ENCODE data around the gene JAZF1. TPM values are rescaled to one million over a fixed set of nuclear protein-coding genes. Genes with fewer than 3 reads are reported as not detected.
A peak's percentile ranks its signal among the peaks of the same experiment; 100 is the strongest.

JAZF1 gene
- total RNA-seq, 1 donor from 2014 or later = 33.8 TPM

- Mint-ChIP-seq H3K27ac (ENCODE audit: unreplicated experiment) (peak overlapping the region; percentile 65), H3K9me3 (ENCODE audit: low read depth) (no peaks in the 10 kb centered on the region), H3K36me3 (ENCODE audit: low read depth) (no peaks in the 10 kb centered on the region), H3K27me3 (ENCODE audit: low read depth) (no peaks in the 10 kb centered on the region), H3K4me1 (ENCODE audit: low read depth) (peaks cover 66% of the 10 kb centered on the region), H3K4me3 (ENCODE audit: unreplicated experiment) (no peak overlapping the region)
- TF ChIP-seq, protein P1, sequence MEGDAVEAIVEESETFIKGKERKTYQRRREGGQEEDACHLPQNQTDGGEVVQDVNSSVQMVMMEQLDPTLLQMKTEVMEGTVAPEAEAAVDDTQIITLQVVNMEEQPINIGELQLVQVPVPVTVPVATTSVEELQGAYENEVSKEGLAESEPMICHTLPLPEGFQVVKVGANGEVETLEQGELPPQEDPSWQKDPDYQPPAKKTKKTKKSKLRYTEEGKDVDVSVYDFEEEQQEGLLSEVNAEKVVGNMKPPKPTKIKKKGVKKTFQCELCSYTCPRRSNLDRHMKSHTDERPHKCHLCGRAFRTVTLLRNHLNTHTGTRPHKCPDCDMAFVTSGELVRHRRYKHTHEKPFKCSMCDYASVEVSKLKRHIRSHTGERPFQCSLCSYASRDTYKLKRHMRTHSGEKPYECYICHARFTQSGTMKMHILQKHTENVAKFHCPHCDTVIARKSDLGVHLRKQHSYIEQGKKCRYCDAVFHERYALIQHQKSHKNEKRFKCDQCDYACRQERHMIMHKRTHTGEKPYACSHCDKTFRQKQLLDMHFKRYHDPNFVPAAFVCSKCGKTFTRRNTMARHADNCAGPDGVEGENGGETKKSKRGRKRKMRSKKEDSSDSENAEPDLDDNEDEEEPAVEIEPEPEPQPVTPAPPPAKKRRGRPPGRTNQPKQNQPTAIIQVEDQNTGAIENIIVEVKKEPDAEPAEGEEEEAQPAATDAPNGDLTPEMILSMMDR (IDR thresholded peaks at IDR 0.05) = no peak
- DNase-seq (ENCODE audit: low spot score) = no peak
Observed at GRCh38 chr7:28106321-28106829, 74.2 kb downstream of the JAZF1 start.

GRCh38 chr7:28105234-28105633, 75.4 kb downstream of the JAZF1 start:
- no peaks in the 10 kb centered on the region for H3K9me3 Mint-ChIP-seq (ENCODE audit: low read depth)
- no peaks in the 10 kb centered on the region for H3K27me3 Mint-ChIP-seq (ENCODE audit: low read depth)
- no peak overlapping the region for H3K27ac Mint-ChIP-seq (ENCODE audit: unreplicated experiment)
- H3K4me3 Mint-ChIP-seq (ENCODE audit: unreplicated experiment) = no peak overlapping the region
- TF ChIP-seq, protein P1 (IDR thresholded peaks at IDR 0.05) = no peak
- peaks cover 66% of the 10 kb centered on the region for H3K4me1 Mint-ChIP-seq (ENCODE audit: low read depth)
- no peaks in the 10 kb centered on the region for H3K36me3 Mint-ChIP-seq (ENCODE audit: low read depth)
- no peak for DNase-seq (ENCODE audit: low spot score)

DNA sequence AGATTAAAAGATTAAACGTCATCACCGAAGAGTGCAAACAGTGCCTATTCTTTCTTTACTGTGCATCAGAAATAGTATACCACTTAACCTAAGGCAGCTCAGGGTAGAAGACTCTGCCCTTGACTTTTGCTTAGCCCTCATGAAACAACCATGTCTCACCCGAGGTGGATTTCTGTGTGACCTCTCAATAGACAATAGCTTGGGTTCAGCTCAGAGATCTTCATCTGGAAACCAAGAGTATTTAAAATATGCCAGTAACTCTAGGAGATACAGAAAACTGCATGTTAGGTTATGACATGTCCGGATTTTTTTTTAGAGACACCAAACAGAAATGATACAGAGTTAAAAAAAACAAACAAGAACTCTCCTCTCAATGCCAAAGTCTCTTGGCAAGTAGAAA, 75.8 kb downstream of the JAZF1 start:
- no peaks in the 10 kb centered on the region for H3K36me3 Mint-ChIP-seq (ENCODE audit: low read depth)
- H3K9me3 Mint-ChIP-seq (ENCODE audit: low read depth) = no peaks in the 10 kb centered on the region
- DNase-seq (ENCODE audit: low spot score) = no peak
- H3K27me3 Mint-ChIP-seq (ENCODE audit: low read depth) = no peaks in the 10 kb centered on the region
- TF ChIP-seq, protein P1 (IDR thresholded peaks at IDR 0.05) = no peak
- no peak overlapping the region for H3K27ac Mint-ChIP-seq (ENCODE audit: unreplicated experiment)
- H3K4me1 Mint-ChIP-seq (ENCODE audit: low read depth) = peaks cover 66% of the 10 kb centered on the region
- H3K4me3 Mint-ChIP-seq (ENCODE audit: unreplicated experiment) = no peak overlapping the region

- H3K9me3 Mint-ChIP-seq (ENCODE audit: low read depth) = no peaks in the 10 kb centered on the region
- H3K27ac Mint-ChIP-seq (ENCODE audit: unreplicated experiment) = no peak overlapping the region
- TF ChIP-seq, protein P1 (IDR thresholded peaks at IDR 0.05) = no peak
- DNase-seq (ENCODE audit: low spot score) = no peak
- no peak overlapping the region for H3K4me3 Mint-ChIP-seq (ENCODE audit: unreplicated experiment)
- no peaks in the 10 kb centered on the region for H3K27me3 Mint-ChIP-seq (ENCODE audit: low read depth)
- no peaks in the 10 kb centered on the region for H3K36me3 Mint-ChIP-seq (ENCODE audit: low read depth)
- peaks cover 66% of the 10 kb centered on the region for H3K4me1 Mint-ChIP-seq (ENCODE audit: low read depth)
Observed at GRCh38 chr7:28104041-28104541, 76.5 kb downstream of the JAZF1 start.

DNA sequence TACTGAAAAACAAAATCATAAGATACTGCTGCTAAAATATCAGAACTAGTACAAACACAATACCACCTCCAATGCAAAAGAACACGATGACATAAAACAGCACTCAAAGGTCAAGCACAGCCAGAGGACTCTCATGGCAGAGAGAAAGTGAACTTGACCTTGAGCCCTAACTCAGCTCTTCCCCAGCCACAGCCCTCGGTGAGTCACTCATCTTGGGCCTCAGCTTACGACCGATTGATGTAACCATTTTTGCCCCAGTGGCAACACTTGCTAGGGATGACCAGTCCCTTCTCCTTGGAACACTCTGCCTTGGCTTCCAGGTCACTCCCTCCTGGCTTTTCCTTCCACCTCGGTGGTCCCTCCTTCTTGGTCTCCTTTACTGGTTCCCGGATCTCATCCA, 77.8 kb downstream of the JAZF1 start:
- Mint-ChIP-seq H3K36me3 (ENCODE audit: low read depth) (no peaks in the 10 kb centered on the region), H3K4me1 (ENCODE audit: low read depth) (peaks cover 53% of the 10 kb centered on the region), H3K4me3 (ENCODE audit: unreplicated experiment) (no peak overlapping the region), H3K27me3 (ENCODE audit: low read depth) (no peaks in the 10 kb centered on the region), H3K9me3 (ENCODE audit: low read depth) (no peaks in the 10 kb centered on the region), H3K27ac (ENCODE audit: unreplicated experiment) (no peak overlapping the region)
- TF ChIP-seq, protein P1 (IDR thresholded peaks at IDR 0.05) = no peak
- DNase-seq (ENCODE audit: low spot score) = no peak

Data from chondrocyte (in vitro differentiated cells).